K562 (cell line): ENCODE results near the gene ZCCHC3. TPM values are rescaled to one million over a fixed set of nuclear protein-coding genes. Genes with fewer than 3 reads are reported as not detected.

Experiments
- ATAC-seq: fragments of 200-7000 bp; cut with Tn5 transposase; 3 replicates; pipeline ENCODE4 v1.9.1; 2020; ENCODE audit warnings: moderate library complexity
- BruUV-seq: library from RNA; stranded (reverse); fragments of 400-500 nt; replicated peaks from 2 replicates; lab custom pipeline; 2021; lab: Mats Ljungman, UMichigan
- CTCF ChIA-PET: fragments of 300-600 bp; formaldehyde crosslinking; extraction: SDS; loops from one replicate; lab custom pipeline; 2021; ENCODE audit warnings: low intra/inter-chr PET ratio; lab: Yijun Ruan, JAX
- POLR2A ChIA-PET: fragments of 300-600, 350-650 bp; sonication (Branson Sonifier 250); formaldehyde crosslinking; extraction: SDS; loops from one replicate; lab custom pipeline; 2021; ENCODE audit warnings: antibody characterized with exemption, inconsistent platforms; lab: Yijun Ruan, JAX
- DNase-seq, 4 experiments: peaks; one replicate each; pipeline versions ENCODE4 v3.0.0 to v3.0.0-alpha.2; 2011 to 2018; ENCODE audit warnings: low spot score in 3 of 4, mixed read lengths in 3 of 4; ENCODE audit errors: extremely low read depth in 1 of 4
- FAIRE-seq: peaks from 2 replicates; lab custom pipeline; 2011; peaks lifted over from hg19 to GRCh38; lab: Jason Lieb, UNC
- H2AFZ ChIP-seq: 2 replicates; pipeline ENCODE4 v1.6.0; 2011; ENCODE audit warnings: low read depth, low read length, control low read depth, inconsistent platforms
- H3K27ac ChIP-seq: fragments of 200-600 bp; 3 replicates; pipeline ENCODE4 v1.8.0; 2011; ENCODE audit warnings: low read depth, mild to moderate bottlenecking, control low read depth, inconsistent platforms, low read length, moderate library complexity, mixed read lengths; ENCODE audit errors: extremely low read depth
- H3K27me3 ChIP-seq, 2 experiments: fragments of 300-600 bp in 1 of 2; 2 replicates in 1 of 2; 3 replicates in 1 of 2; pipeline versions ENCODE4 v1.6.0 to v1.8.0; 2011; ENCODE audit warnings: inconsistent platforms in 2 of 2, low read length in 2 of 2, mild to moderate bottlenecking in 1 of 2, mixed read lengths in 1 of 2, moderate library complexity in 1 of 2; ENCODE audit not compliant: control insufficient read depth in 2 of 2, insufficient read depth in 2 of 2
- H3K36me3 ChIP-seq: fragments of 300-600 bp; 3 replicates; pipeline ENCODE4 v1.8.0; 2011; ENCODE audit warnings: mild to moderate bottlenecking, low read length, inconsistent platforms; ENCODE audit not compliant: control insufficient read depth, insufficient read depth
- H3K4me1 ChIP-seq, 2 experiments: fragments of 200-600 bp in 1 of 2; replicated peaks in 1 of 2; 2 replicates in 1 of 2; 3 replicates in 1 of 2; pipeline versions ENCODE4 v1.5.1 to v1.8.0; 2011; ENCODE audit warnings: inconsistent platforms in 2 of 2, low read length in 2 of 2, mild to moderate bottlenecking in 1 of 2, mixed read lengths in 1 of 2, moderate library complexity in 1 of 2; ENCODE audit not compliant: control insufficient read depth in 2 of 2, insufficient read depth in 2 of 2
- H3K4me2 ChIP-seq: 2 replicates; pipeline ENCODE4 v1.6.1; 2011; ENCODE audit warnings: low read length, control low read depth, inconsistent platforms, mixed read lengths; ENCODE audit not compliant: insufficient read depth
- H3K4me3 ChIP-seq: fragments of 200-600 bp; sonication (generic), shearing (Covaris generic); 2 replicates; pipeline ENCODE4 v1.5.1; 2016; ENCODE audit warnings: control low read depth, inconsistent platforms
- H3K79me2 ChIP-seq: fragments of 200-600 bp; 3 replicates; pipeline ENCODE4 v1.8.0; 2011; ENCODE audit warnings: low read length, inconsistent platforms; ENCODE audit not compliant: control insufficient read depth, insufficient read depth
- H3K9ac ChIP-seq, 2 experiments: 2 replicates each; pipeline versions ENCODE4 v1.6.0 to v1.6.1; 2011; ENCODE audit warnings: low read depth in 2 of 2, low read length in 2 of 2, control low read depth in 1 of 2, inconsistent platforms in 1 of 2, mild to moderate bottlenecking in 1 of 2, mixed read lengths in 1 of 2; ENCODE audit not compliant: insufficient read depth in 1 of 2
- H3K9me1 ChIP-seq: one replicate; pipeline ENCODE4 v1.6.0; 2011; ENCODE audit warnings: inconsistent platforms, mild to moderate bottlenecking, low read length, moderate library complexity; ENCODE audit not compliant: control insufficient read depth, insufficient read depth
- H3K9me3 ChIP-seq: replicated peaks from 2 replicates; pipeline ENCODE4 v1.5.1; 2011; ENCODE audit warnings: low read depth, low read length, inconsistent platforms; ENCODE audit not compliant: control insufficient read depth, insufficient read depth
- H4K20me1 ChIP-seq: replicated peaks from 2 replicates; pipeline ENCODE4 v1.6.1; 2011; ENCODE audit warnings: low read length, inconsistent platforms, mixed read lengths; ENCODE audit not compliant: control insufficient read depth, insufficient read depth
- EGR1 ChIP-seq: fragments of 450-650 bp; conservative IDR thresholded peaks from 2 replicates; pipeline ENCODE4 v1.6.1; 2017; ENCODE audit warnings: mild to moderate bottlenecking
- MYBL2 ChIP-seq, 2 experiments: fragments of 450-650 bp in 1 of 2; sonication (generic) in 1 of 2; formaldehyde crosslinking in 1 of 2; IDR thresholded peaks; 2 replicates each; pipeline versions ENCODE4 v1.6.1 to v1.8.1; 2017 to 2022; ENCODE audit warnings: borderline replicate concordance in 1 of 2, inconsistent platforms in 1 of 2, low read depth in 1 of 2, mild to moderate bottlenecking in 1 of 2, missing genetic modification reagents in 1 of 2, moderate library complexity in 1 of 2
- NR3C1 ChIP-seq: sonication (generic); formaldehyde crosslinking; IDR thresholded peaks from 2 replicates; pipeline ENCODE4 v1.8.1; 2022; ENCODE audit warnings: missing genetic modification reagents
- NRF1 ChIP-seq, 2 experiments: fragments of 450-650 bp; IDR thresholded peaks in 1 of 2; conservative IDR thresholded peaks in 1 of 2; 2 replicates each; pipeline ENCODE4 v1.6.1; 2014; ENCODE audit warnings: mild to moderate bottlenecking in 2 of 2
- PML ChIP-seq: IDR thresholded peaks from 2 replicates; pipeline ENCODE4 v1.6.1; 2012; ENCODE audit warnings: low read length, inconsistent platforms
- POLR2H ChIP-seq: IDR thresholded peaks from 2 replicates; pipeline ENCODE4 v1.6.1; 2016; ENCODE audit warnings: missing genetic modification characterization, low read depth, mild to moderate bottlenecking, control low read depth, missing compliant biosample characterization, moderate library complexity
- THRAP3 ChIP-seq: fragments of 450-650 bp; IDR thresholded peaks from 2 replicates; pipeline ENCODE4 v1.6.1; 2016; ENCODE audit warnings: mild to moderate bottlenecking, inconsistent platforms, borderline replicate concordance
- ZBTB17 ChIP-seq: fragments of 450-650 bp; formaldehyde crosslinking; IDR thresholded peaks from 2 replicates; pipeline ENCODE4 v1.4.0; 2020; ENCODE audit warnings: mild to moderate bottlenecking
- ZC3H11A ChIP-seq: IDR thresholded peaks from 2 replicates; pipeline ENCODE4 v1.6.1; 2012; ENCODE audit warnings: low read depth, low read length, improper control_type of control experiment
- ZEB2 ChIP-seq: fragments of 450-650 bp; IDR thresholded peaks from 2 replicates; pipeline ENCODE4 v1.6.1; 2016
- ZNF436 ChIP-seq: fragments of 250-450, 450-650 bp; sonication (Bioruptor Pico); formaldehyde crosslinking; IDR thresholded peaks from 2 replicates; pipeline ENCODE4 v1.7.0; 2020; ENCODE audit warnings: mild to moderate bottlenecking
- ZNF561 ChIP-seq: fragments of 450-650 bp; formaldehyde crosslinking; conservative IDR thresholded peaks from 2 replicates; pipeline ENCODE4 v1.4.0; 2020; ENCODE audit warnings: mild to moderate bottlenecking, moderate library complexity
- WGBS: fragments of 100-300 bp; shearing (Covaris generic); methylation state at CpG from one replicate; pipeline ENCODE4 v1.1.6; 2016; ENCODE audit warnings: low coverage, mixed read lengths; ENCODE audit not compliant: insufficient coverage; ENCODE audit errors: missing lambda C conversion rate; 5-methylcytosine and 5-hydroxymethylcytosine counted together
- in situ Hi-C: fragments of 300-500 bp; cut with MboI; formaldehyde crosslinking; loops from 4 replicates; pipeline ENCODE4 v1.15.0; 2018; ENCODE audit warnings: inconsistent platforms, mixed read lengths
- intact Hi-C: fragments of 100-400 bp; cut with micrococcal nuclease; formaldehyde crosslinking; loops from 2 replicates; pipeline ENCODE4 v1.14.2; 2022
- polyA plus RNA-seq, 8 experiments: library from polyadenylated mRNA; depleted of rRNA in 4 of 8; stranded (reverse) in 5 of 8; unstranded in 3 of 8; fragments of >200 nt; fragmentation: Nextera tagmentation in 2 of 8; fragmentation: Illumina TruSeq in 1 of 8; extraction: Ambion mirVana in 2 of 8; extraction: Trizol in 1 of 8; gene quantifications; 2 replicates each; pipeline versions ENCODE4 v1.2.1 to v1.2.3, GENCODE V29; 2011 to 2014; ENCODE audit warnings: inconsistent platforms in 1 of 8, missing spikeins in 1 of 8
- total RNA-seq, 7 experiments: library from RNA; depleted of rRNA in 6 of 7; stranded (reverse); fragments of >200 nt in 6 of 7; fragmentation: Illumina TruSeq in 2 of 7; extraction: Trizol in 2 of 7; gene quantifications; 2 replicates each; pipeline versions ENCODE4 v1.2.1 to v1.2.3, GENCODE V29; 2011 to 2021; ENCODE audit warnings: low replicate concordance in 1 of 7
- TF ChIP-seq, protein P1 (sequence below): fragments of 250-450 bp; sonication (Bioruptor Pico); IDR thresholded peaks from 2 replicates; pipeline ENCODE4 v1.4.0; 2020; ENCODE audit warnings: mild to moderate bottlenecking, moderate library complexity

Gene ZCCHC3
- total and polyA plus RNA-seq, 9 of the 15 experiments (the other 6 are each of a cell fraction or from before 2014, with no cell fraction given), result 2.8 to 23.3 (median 16.5) TPM

DNA sequence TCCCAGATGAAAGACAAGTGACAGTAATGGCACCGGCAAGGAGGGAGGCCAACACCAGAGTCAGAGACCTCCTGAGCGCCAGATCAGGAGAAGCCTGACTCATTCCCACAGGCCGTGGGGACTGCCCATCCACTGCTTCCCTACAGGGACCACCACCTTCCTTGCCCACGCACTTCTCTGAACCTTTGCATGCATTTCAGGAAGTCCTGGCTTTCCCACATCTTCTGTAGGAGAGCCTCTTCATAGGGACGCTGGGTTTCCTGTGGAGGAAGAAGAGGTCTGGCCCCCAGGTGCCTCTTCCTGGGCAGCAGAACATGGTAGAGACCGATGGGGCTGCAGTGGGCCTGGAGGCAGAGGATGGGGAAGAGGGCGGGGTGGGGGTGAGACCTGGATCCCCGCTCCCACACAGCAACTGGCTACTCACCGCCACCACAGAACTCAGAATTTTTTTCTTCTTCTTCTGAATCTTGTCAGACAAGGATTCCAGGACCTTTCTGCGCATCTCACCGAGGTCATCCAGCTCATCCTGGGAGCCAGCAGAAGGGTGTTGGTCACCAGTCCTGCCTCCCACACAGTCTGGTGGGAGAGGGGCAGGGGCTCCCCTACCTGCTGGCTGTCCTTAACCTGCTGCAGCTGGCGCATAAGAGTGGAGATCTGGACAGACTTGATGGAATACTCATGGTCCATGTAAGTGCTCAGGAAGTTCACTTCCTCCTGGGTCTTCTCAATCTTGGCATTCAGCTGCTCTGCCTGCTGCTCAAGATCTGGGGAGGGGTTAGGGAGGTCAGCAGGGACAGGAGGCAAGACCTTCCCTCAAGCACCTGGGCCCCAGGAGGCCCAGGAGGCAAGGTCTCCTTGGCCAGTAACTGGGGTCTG, 20.5 kb upstream of the ZCCHC3 start (continued):
- TF ChIP-seq THRAP3, result no peak

DNA sequence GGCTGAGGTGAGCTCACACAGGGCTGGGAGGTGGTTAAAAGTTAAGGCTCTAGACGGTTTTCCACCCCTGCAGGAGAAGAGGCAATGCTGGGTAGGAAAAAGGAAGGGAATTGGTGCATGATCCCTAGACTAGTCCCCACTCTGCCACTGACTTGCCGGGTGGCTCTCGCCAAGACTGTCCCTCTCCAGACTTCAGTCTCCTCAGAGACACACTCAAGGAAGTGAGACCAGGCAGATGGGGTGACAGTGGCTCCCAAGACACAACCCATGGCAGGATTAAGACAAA, 19.9 kb upstream of the ZCCHC3 start:
- no CpG with 5 or more reads among the region's 3 CpGs for WGBS
- in situ Hi-C loops, result no loop called here
- no peaks in the 10 kb centered on the region for H3K79me2 ChIP-seq
- ATAC-seq, result no peak
- no peak overlapping the region for H3K27ac ChIP-seq
- BruUV-seq, result no TSS peak
- H3K27me3 ChIP-seq, result no peaks in the 10 kb centered on the region
- no peak overlapping the region; a peak in 1 of 4 replicates for H3K9ac ChIP-seq
- H3K9me1 ChIP-seq, result no peaks in the 10 kb centered on the region
- no peaks in the 10 kb centered on the region for H4K20me1 ChIP-seq
- intact Hi-C loops, result no loop called here
- ChIA-PET POLR2A (no interaction called here), CTCF (no interaction called here)
- no peak overlapping the region for H3K4me2 ChIP-seq
- no peaks in the 10 kb centered on the region for H3K9me3 ChIP-seq
- no peaks in the 10 kb centered on the region for H3K4me1 ChIP-seq
- DNase-seq, result no peak
- no peak overlapping the region for H2AFZ ChIP-seq
- FAIRE-seq, result no peak
- peaks cover 50% of the 10 kb centered on the region; the same call in 2 of the 3 replicates for H3K36me3 ChIP-seq
- no peak overlapping the region for H3K4me3 ChIP-seq
- no peak for TF ChIP-seq ZC3H11A
- no peak for TF ChIP-seq MYBL2 (IDR thresholded peaks at IDR 0.05; ENCODE audit: low read depth)
- no peak for TF ChIP-seq MYBL2 (CRISPR knock-in tag; IDR thresholded peaks at IDR 0.05; ENCODE audit: borderline replicate concordance)
- TF ChIP-seq, protein P1, sequence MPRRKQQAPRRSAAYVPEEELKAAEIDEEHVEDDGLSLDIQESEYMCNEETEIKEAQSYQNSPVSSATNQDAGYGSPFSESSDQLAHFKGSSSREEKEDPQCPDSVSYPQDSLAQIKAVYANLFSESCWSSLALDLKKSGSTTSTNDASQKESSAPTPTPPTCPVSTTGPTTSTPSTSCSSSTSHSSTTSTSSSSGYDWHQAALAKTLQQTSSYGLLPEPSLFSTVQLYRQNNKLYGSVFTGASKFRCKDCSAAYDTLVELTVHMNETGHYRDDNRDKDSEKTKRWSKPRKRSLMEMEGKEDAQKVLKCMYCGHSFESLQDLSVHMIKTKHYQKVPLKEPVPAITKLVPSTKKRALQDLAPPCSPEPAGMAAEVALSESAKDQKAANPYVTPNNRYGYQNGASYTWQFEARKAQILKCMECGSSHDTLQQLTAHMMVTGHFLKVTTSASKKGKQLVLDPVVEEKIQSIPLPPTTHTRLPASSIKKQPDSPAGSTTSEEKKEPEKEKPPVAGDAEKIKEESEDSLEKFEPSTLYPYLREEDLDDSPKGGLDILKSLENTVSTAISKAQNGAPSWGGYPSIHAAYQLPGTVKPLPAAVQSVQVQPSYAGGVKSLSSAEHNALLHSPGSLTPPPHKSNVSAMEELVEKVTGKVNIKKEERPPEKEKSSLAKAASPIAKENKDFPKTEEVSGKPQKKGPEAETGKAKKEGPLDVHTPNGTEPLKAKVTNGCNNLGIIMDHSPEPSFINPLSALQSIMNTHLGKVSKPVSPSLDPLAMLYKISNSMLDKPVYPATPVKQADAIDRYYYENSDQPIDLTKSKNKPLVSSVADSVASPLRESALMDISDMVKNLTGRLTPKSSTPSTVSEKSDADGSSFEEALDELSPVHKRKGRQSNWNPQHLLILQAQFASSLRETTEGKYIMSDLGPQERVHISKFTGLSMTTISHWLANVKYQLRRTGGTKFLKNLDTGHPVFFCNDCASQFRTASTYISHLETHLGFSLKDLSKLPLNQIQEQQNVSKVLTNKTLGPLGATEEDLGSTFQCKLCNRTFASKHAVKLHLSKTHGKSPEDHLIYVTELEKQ (CRISPR knock-in tag), result no peak
- no peak for TF ChIP-seq ZEB2
- no peak for TF ChIP-seq NRF1 (conservative IDR thresholded peaks at IDR 0.05 in 1 of 2, IDR thresholded peaks at IDR 0.05 in 1 of 2)
- TF ChIP-seq NR3C1 (CRISPR knock-in tag), result no peak
- no peak for TF ChIP-seq PML
- TF ChIP-seq POLR2H (tag), result no peak
- no peak for TF ChIP-seq ZNF561 (CRISPR knock-in tag)
- no peak for TF ChIP-seq ZNF436
- no peak for TF ChIP-seq EGR1
- no peak for TF ChIP-seq ZBTB17 (CRISPR knock-in tag)
